ENCODE data around the gene CNOT1. TPM values are rescaled to one million over a fixed set of nuclear protein-coding genes. Genes with fewer than 3 reads are reported as not detected.
A peak's percentile ranks its signal among the peaks of the same experiment; 100 is the strongest.

The CNOT1 gene
- total RNA-seq, 1 experiment from 2014 or later: 328 TPM

DNA sequence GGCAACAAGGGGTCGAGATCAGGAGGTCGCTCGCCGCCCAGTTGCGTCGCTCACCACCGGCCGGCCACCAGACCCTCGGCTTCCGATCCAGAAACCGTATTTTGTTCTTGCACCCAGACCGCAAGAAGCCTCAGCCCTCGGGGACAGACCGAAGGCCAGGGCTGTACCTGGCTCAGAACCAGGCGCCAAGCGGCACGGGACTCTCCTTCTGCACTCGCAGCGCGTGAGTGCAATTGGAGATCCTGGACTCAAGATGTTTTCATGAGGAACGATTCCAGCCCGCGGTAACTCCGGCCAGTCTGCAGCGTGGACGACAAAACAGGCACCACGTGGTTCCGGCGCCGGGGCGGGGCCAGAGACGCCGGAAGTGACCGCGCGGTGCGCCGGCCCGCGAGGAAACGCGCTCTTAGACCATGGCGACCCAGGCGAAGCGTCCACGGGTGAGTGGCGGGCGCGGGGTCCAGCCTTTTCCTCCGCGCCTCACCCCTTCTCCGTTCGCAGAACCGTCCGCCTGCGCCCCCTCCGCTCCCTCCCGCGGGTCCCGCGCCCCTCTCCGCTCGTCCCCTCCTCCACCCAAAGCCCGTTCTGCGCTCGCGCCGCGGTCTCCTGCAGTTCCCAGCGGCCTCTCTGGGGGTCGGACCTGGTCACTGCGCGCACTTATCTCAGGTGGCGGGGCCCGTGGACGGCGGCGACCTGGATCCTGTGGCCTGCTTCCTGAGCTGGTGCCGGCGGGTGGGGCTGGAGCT lies 114.3 kb downstream of the CNOT1 start, which contains the start of gene SETD6:
Gene SETD6, plus strand, starts transcription at position 393 of the 746 bp plus-strand sequence. Its CDS starts 21 bp downstream, at position 414.
- Histone ChIP-seq H2BK5ac (ENCODE audit: insufficient read length, low read length) (no peak within 1 kb of the TSS), H3K18ac (ENCODE audit: insufficient read length, low read depth, low read length) (peak within 1 kb of the TSS; percentile 88), H3K9ac (ENCODE audit: extremely low read depth, insufficient read length, low read length) (peak within 1 kb of the TSS; percentile 87), H3T11ph (ENCODE audit: low read length) (no peak within 1 kb of the TSS), H3K27ac (ENCODE audit: insufficient read length, low read depth, low read length) (no peak within 1 kb of the TSS), H3K4me1 (ENCODE audit: insufficient read depth, low read length) (0 out of 2 replicates have a peak, but pooled peaks cover 3% of the 10 kb centered on the region), H3K9me3 (ENCODE audit: control insufficient read depth, low read depth, low read length) (no peaks in the 10 kb centered on the region), H3K79me2 (ENCODE audit: insufficient read depth, low read length) (no peaks in the 10 kb centered on the region), H4K5ac (ENCODE audit: insufficient read length, low read depth, low read length) (no peak within 1 kb of the TSS), H2AK5ac (ENCODE audit: insufficient read length, low read length) (no peak within 1 kb of the TSS), H4K8ac (replicated peaks; ENCODE audit: insufficient read length, low read depth, low read length) (no peak within 1 kb of the TSS), H3K23me2 (ENCODE audit: insufficient read length, low read depth, low read length, poor library complexity, severe bottlenecking) (no peaks in the 10 kb centered on the region), H2BK12ac (ENCODE audit: insufficient read length, low read depth, low read length) (no peak within 1 kb of the TSS), H3K23ac (ENCODE audit: insufficient read length, low read depth, low read length) (no peak within 1 kb of the TSS), H3K4ac (ENCODE audit: low read depth, low read length) (no peak within 1 kb of the TSS), H4K91ac (ENCODE audit: insufficient read length, low read depth, low read length) (no peak within 1 kb of the TSS), H3K14ac (ENCODE audit: insufficient read depth, low read length) (peak within 1 kb of the TSS; percentile 84), H3K56ac (ENCODE audit: insufficient read length, low read depth, low read length) (no peak within 1 kb of the TSS), H2BK15ac (ENCODE audit: low read depth, low read length) (no peak within 1 kb of the TSS), H3K79me1 (ENCODE audit: insufficient read depth, low read depth, low read length, poor library complexity, severe bottlenecking) (no peaks in the 10 kb centered on the region), H3K27me3 (ENCODE audit: insufficient read depth, low read length) (no peaks in the 10 kb centered on the region), H2BK120ac (ENCODE audit: low read depth, low read length, poor library complexity, severe bottlenecking) (no peak within 1 kb of the TSS), H3K4me2 (ENCODE audit: insufficient read depth, insufficient read length, low read length) (peak within 1 kb of the TSS; percentile 56), H4K20me1 (ENCODE audit: control insufficient read depth, insufficient read depth, insufficient read length) (no peaks in the 10 kb centered on the region), H2AFZ (ENCODE audit: low read length) (no peak within 1 kb of the TSS), H2BK20ac (ENCODE audit: low read depth, low read length, poor library complexity, severe bottlenecking) (no peak within 1 kb of the TSS)
- H3K27ac Mint-ChIP-seq: peak within 1 kb of the TSS; percentile 90 to 97 (median 91); a peak in 6 of 7 replicates
- no peaks in the 10 kb centered on the region; a peak in 2 of 5 replicates for H3K9me3 Mint-ChIP-seq
- H3K4me1 Mint-ChIP-seq: peaks cover 16 to 24% of the 10 kb centered on the region in 2 experiments
- peak within 1 kb of the TSS; percentile 92 to 95 for H3K4me3 Mint-ChIP-seq
- H3K27me3 Mint-ChIP-seq (ENCODE audit: low read depth): no peaks in the 10 kb centered on the region; the same call in 1 of the 2 replicates
- TF ChIP-seq, protein P1, sequence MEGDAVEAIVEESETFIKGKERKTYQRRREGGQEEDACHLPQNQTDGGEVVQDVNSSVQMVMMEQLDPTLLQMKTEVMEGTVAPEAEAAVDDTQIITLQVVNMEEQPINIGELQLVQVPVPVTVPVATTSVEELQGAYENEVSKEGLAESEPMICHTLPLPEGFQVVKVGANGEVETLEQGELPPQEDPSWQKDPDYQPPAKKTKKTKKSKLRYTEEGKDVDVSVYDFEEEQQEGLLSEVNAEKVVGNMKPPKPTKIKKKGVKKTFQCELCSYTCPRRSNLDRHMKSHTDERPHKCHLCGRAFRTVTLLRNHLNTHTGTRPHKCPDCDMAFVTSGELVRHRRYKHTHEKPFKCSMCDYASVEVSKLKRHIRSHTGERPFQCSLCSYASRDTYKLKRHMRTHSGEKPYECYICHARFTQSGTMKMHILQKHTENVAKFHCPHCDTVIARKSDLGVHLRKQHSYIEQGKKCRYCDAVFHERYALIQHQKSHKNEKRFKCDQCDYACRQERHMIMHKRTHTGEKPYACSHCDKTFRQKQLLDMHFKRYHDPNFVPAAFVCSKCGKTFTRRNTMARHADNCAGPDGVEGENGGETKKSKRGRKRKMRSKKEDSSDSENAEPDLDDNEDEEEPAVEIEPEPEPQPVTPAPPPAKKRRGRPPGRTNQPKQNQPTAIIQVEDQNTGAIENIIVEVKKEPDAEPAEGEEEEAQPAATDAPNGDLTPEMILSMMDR (conservative IDR thresholded peaks at IDR 0.05): peak; percentile 26; the same call in 1 of the 3 replicates
- WGBS (ENCODE audit: extremely low coverage, insufficient read length, low lambda C conversion rate): no CpG with 5 or more reads among the region's 80 CpGs
- DNase-seq: peak; percentile 87
- peaks cover 21 to 66% (median 35%) of the 10 kb centered on the region in 3 experiments for H3K36me3 Mint-ChIP-seq (ENCODE audit: insufficient read depth in 1 of 3, low read depth in 3 of 3)

Measured in H9 (cell line).